HG02759 (cell line): ENCODE data around the gene EBF3.

Source experiments
- ATAC-seq: cut with Tn5 transposase; IDR thresholded peaks from one replicate; pipeline ENCODE4 v1.9.1; 2021; ENCODE audit warnings: mild to moderate bottlenecking, moderate library complexity; ENCODE audit not compliant: unreplicated experiment

EBF3 gene

GRCh38 chr10:129841590-129841989, 122.5 kb downstream of the EBF3 start:
- no peak for ATAC-seq

- ATAC-seq, result no peak
Measured at GRCh38 chr10:129841071-129841470, 123.0 kb downstream of the EBF3 start.

GRCh38 chr10:129840196-129840590, 123.9 kb downstream of the EBF3 start:
- no peak for ATAC-seq

- ATAC-seq, result no peak
Measured at GRCh38 chr10:129839285-129840195, 124.5 kb downstream of the EBF3 start.

GRCh38 chr10:129838794-129839193, 125.3 kb downstream of the EBF3 start:
- ATAC-seq, result no peak

GRCh38 chr10:129837909-129838582, 126.0 kb downstream of the EBF3 start:
- no peak for ATAC-seq

- ATAC-seq, result no peak
Measured at GRCh38 chr10:129836253-129836652, 127.8 kb downstream of the EBF3 start.

- ATAC-seq, result no peak
Measured at GRCh38 chr10:129833994-129834739, 129.9 kb downstream of the EBF3 start.

- ATAC-seq, result no peak
Measured at GRCh38 chr10:129833468-129833950, 130.6 kb downstream of the EBF3 start.

GRCh38 chr10:129832573-129833467, 131.3 kb downstream of the EBF3 start:
- no peak for ATAC-seq

GRCh38 chr10:129831150-129831549, 132.9 kb downstream of the EBF3 start:
- no peak for ATAC-seq

GRCh38 chr10:129825826-129826225, 138.2 kb downstream of the EBF3 start:
- ATAC-seq, result no peak

- no peak for ATAC-seq
Measured at GRCh38 chr10:129825221-129825620, 138.9 kb downstream of the EBF3 start.

- ATAC-seq, result no peak
Measured at GRCh38 chr10:129820451-129820850, 143.6 kb downstream of the EBF3 start.

- ATAC-seq, result no peak
Measured at GRCh38 chr10:129816656-129817045, 147.4 kb downstream of the EBF3 start.

- no peak for ATAC-seq
Measured at GRCh38 chr10:129815898-129816655, 148.0 kb downstream of the EBF3 start.

- no peak for ATAC-seq
Measured at GRCh38 chr10:129814681-129815646, 149.1 kb downstream of the EBF3 start.

GRCh38 chr10:129812398-129812797, 151.7 kb downstream of the EBF3 start:
- no peak for ATAC-seq
